ENCODE data around the gene CCR8.

CCR8 gene
- total RNA-seq: 0.82 to 7.3 reads per million in 2 donors

- DNase-seq: no peak
Observed at GRCh38 chr3:39329493-39329892, at the start of gene CCR8. Gene CCR8 (plus strand): TSS chr3:39329709. CDS start chr3:39332332, 2,623 bp downstream.

- no peak for DNase-seq
Observed at GRCh38 chr3:39279745-39280517, 49.6 kb upstream of the CCR8 start, which contains the start of gene CX3CR1. Gene CX3CR1 (minus strand): TSS chr3:39280036. CDS start chr3:39266509, 13,527 bp downstream.

GRCh38 chr3:39280571-39280970, 48.9 kb upstream of the CCR8 start:
- DNase-seq: no peak

- no peak for DNase-seq
Observed at GRCh38 chr3:39281533-39281932, 48.0 kb upstream of the CCR8 start.

- DNase-seq: no peak
Observed at GRCh38 chr3:39282057-39282456, 47.5 kb upstream of the CCR8 start.

- DNase-seq: no peak
Observed at GRCh38 chr3:39284457-39284881, 45.0 kb upstream of the CCR8 start.

GRCh38 chr3:39285332-39285731, 44.2 kb upstream of the CCR8 start:
- no peak for DNase-seq

GRCh38 chr3:39286771-39287170, 42.7 kb upstream of the CCR8 start:
- DNase-seq: no peak

GRCh38 chr3:39287216-39288164, 42.0 kb upstream of the CCR8 start:
- DNase-seq: no peak

GRCh38 chr3:39288300-39288808, 41.2 kb upstream of the CCR8 start:
- peak; percentile 20 for DNase-seq

GRCh38 chr3:39289107-39289506, 40.4 kb upstream of the CCR8 start:
- DNase-seq: no peak

- no peak for DNase-seq
Observed at GRCh38 chr3:39290255-39290654, 39.3 kb upstream of the CCR8 start.

- no peak for DNase-seq
Observed at GRCh38 chr3:39291903-39292329, 37.6 kb upstream of the CCR8 start.

GRCh38 chr3:39292961-39293360, 36.5 kb upstream of the CCR8 start:
- DNase-seq: no peak

- no peak for DNase-seq
Observed at GRCh38 chr3:39294446-39295183, 34.9 kb upstream of the CCR8 start.

- DNase-seq: no peak
Observed at GRCh38 chr3:39295184-39295775, 34.2 kb upstream of the CCR8 start.

- DNase-seq: no peak
Observed at GRCh38 chr3:39296197-39297077, 33.1 kb upstream of the CCR8 start.

GRCh38 chr3:39299279-39299678, 30.2 kb upstream of the CCR8 start:
- no peak for DNase-seq

- no peak for DNase-seq
Observed at GRCh38 chr3:39302178-39302577, 27.3 kb upstream of the CCR8 start.

- no peak for DNase-seq
Observed at GRCh38 chr3:39313289-39313688, 16.2 kb upstream of the CCR8 start.

GRCh38 chr3:39315420-39315819, 14.1 kb upstream of the CCR8 start:
- no peak for DNase-seq

All from activated gamma-delta T cell (primary cell).